ENCODE results near the gene MTX1. TPM values are rescaled to one million over a fixed set of nuclear protein-coding genes. Genes with fewer than 3 reads are reported as not detected.

Gene MTX1
- polyA plus RNA-seq, 1 of the 3 experiments (the other 2 are of a cell fraction): 79.1 TPM

DNA sequence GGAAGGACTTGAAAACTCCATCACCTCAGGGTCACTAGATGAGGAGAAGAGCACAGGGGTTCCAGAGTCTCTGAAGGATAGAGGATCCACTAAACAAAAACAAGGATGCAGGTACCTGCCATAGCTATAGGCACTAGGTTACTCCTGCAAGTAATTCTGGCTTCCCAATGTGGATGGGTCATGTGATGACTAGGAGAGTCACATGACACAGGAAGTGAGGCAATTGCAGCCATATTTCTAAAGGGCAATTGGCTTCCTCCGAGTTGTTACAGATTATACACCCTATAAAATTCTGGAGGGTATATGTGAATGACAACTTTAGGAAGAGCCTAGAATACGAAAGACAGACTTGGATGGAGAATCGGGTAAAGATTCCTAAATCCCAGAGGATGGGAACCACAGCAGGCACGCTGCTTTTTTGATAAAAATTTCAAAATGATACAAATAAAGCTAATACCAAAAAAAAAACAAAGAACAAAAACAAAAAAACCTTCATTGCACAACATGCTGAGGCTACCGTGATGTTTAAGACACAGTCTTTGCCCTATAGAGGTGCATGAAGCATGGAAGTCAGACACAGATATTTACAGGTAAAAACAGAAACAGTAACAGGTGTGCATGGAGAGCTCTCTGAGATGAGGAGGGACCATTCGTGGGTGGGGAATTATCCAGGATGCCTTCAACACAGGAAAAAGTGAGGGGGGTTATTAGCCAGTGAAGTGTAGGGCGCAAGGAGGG, 10.5 kb downstream of the MTX1 start (continued):
- TF ChIP-seq RCOR1 (IDR thresholded peaks at IDR 0.05; ENCODE audit: low read length) (0 out of 2 replicates have a peak, but pooled peaks have one; percentile 40), EZH2phosphoT487 (IDR thresholded peaks at IDR 0.05; ENCODE audit: borderline replicate concordance, low read depth) (no peak), JUND (IDR thresholded peaks at IDR 0.05) (no peak), NFIC (IDR thresholded peaks at IDR 0.05; ENCODE audit: borderline replicate concordance) (no peak), FOXJ3 (CRISPR knock-in tag; IDR thresholded peaks at IDR 0.05) (no peak), CHD2 (IDR thresholded peaks at IDR 0.05; ENCODE audit: low read length, partially characterized antibody) (no peak)
- TF ChIP-seq, protein P1, sequence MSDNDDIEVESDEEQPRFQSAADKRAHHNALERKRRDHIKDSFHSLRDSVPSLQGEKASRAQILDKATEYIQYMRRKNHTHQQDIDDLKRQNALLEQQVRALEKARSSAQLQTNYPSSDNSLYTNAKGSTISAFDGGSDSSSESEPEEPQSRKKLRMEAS (IDR thresholded peaks at IDR 0.05; ENCODE audit: low read depth): no peak
- TF ChIP-seq, protein P2, sequence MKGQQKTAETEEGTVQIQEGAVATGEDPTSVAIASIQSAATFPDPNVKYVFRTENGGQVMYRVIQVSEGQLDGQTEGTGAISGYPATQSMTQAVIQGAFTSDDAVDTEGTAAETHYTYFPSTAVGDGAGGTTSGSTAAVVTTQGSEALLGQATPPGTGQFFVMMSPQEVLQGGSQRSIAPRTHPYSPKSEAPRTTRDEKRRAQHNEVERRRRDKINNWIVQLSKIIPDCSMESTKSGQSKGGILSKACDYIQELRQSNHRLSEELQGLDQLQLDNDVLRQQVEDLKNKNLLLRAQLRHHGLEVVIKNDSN (IDR thresholded peaks at IDR 0.05; ENCODE audit: borderline replicate concordance, low read depth): peak; percentile 99
- TF ChIP-seq, protein P3, sequence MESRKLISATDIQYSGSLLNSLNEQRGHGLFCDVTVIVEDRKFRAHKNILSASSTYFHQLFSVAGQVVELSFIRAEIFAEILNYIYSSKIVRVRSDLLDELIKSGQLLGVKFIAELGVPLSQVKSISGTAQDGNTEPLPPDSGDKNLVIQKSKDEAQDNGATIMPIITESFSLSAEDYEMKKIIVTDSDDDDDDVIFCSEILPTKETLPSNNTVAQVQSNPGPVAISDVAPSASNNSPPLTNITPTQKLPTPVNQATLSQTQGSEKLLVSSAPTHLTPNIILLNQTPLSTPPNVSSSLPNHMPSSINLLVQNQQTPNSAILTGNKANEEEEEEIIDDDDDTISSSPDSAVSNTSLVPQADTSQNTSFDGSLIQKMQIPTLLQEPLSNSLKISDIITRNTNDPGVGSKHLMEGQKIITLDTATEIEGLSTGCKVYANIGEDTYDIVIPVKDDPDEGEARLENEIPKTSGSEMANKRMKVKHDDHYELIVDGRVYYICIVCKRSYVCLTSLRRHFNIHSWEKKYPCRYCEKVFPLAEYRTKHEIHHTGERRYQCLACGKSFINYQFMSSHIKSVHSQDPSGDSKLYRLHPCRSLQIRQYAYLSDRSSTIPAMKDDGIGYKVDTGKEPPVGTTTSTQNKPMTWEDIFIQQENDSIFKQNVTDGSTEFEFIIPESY (IDR thresholded peaks at IDR 0.05; ENCODE audit: borderline replicate concordance, low read depth): no peak

DNA sequence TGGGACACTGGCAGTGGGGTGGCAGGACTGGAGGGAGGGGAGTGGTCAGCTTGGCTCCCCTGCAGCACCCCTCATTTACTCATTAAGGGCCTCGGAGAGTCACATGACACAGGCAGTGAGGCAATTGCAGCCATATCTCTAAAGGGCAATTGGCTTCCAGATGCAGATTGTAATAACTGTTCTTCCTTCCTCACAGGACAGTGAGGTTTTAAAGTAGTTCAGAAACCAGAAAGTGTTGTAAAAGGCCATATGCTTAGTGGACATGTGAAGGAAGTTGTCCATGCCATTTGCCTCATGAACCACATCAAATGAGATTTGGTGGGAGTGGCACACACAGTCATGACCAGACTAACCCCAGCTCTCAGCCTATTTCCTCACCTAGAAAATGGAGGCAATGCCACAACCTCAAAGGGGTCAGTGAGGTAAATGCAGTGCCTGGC, 11.1 kb downstream of the MTX1 start:
- peaks cover 16% of the 10 kb centered on the region for H3F3A ChIP-seq (replicated peaks; ENCODE audit: insufficient read depth)
- H3K4me2 ChIP-seq: no peak overlapping the region; the same call in 1 of the 2 replicates
- H3K4me3 ChIP-seq (ENCODE audit: low read depth in 2 of 2, low read length in 1 of 2): no peak overlapping the region; a peak in 1 of 4 replicates
- CTCF ChIA-PET: interaction anchor here (0.6 to 2.7 kb wide), 5 partner anchors 10 to 130 kb away, joined by 3 to 9 read pairs (median 6); partner anchors contain the start of gene THBS3
- H3K79me2 ChIP-seq (ENCODE audit: insufficient read depth): peaks cover 9% of the 10 kb centered on the region; the same call in 1 of the 2 replicates
- no peak overlapping the region; the same call in 1 of the 2 replicates for H3K9ac ChIP-seq
- no peaks in the 10 kb centered on the region for H3K9me3 ChIP-seq
- H3K4me1 ChIP-seq (ENCODE audit: control insufficient read depth in 1 of 2, insufficient read depth in 2 of 2, low read depth in 1 of 2, low read length in 1 of 2): peaks cover 0 to 14% of the 10 kb centered on the region in 2 experiments; a peak in 2 of 4 replicates
- peak; percentile 67 for DNase-seq
- H2AFZ ChIP-seq (ENCODE audit: low read depth): peak overlapping the region; percentile 76; the same call in 1 of the 2 replicates
- WGBS (ENCODE audit: low lambda C conversion rate): 11% methylated on average over 1 of the region's 1 CpG
- peaks cover 0 to 7% of the 10 kb centered on the region in 2 experiments for H3K36me3 ChIP-seq (replicated peaks in 1 of 2; ENCODE audit: control insufficient read depth in 1 of 2, insufficient read depth in 2 of 2, low read length in 1 of 2)
- no peaks in the 10 kb centered on the region for H3K9me2 ChIP-seq
- peak overlapping the region in 1 of 2 experiments; percentile 71; a peak in 1 of 4 replicates for H3K27ac ChIP-seq (ENCODE audit: low read depth in 2 of 2, low read length in 1 of 2)
- POLR2A ChIA-PET: interaction anchor here (0.6 to 2.6 kb wide), 4 partner anchors 10 to 436 kb away, joined by 3 to 11 read pairs (median 4); partner anchors contain the start of genes MTX1 and THBS3
- no peaks in the 10 kb centered on the region for H3K27me3 ChIP-seq (ENCODE audit: insufficient read depth)
- H4K20me1 ChIP-seq (ENCODE audit: insufficient read depth): no peaks in the 10 kb centered on the region
- TF ChIP-seq, protein P4, sequence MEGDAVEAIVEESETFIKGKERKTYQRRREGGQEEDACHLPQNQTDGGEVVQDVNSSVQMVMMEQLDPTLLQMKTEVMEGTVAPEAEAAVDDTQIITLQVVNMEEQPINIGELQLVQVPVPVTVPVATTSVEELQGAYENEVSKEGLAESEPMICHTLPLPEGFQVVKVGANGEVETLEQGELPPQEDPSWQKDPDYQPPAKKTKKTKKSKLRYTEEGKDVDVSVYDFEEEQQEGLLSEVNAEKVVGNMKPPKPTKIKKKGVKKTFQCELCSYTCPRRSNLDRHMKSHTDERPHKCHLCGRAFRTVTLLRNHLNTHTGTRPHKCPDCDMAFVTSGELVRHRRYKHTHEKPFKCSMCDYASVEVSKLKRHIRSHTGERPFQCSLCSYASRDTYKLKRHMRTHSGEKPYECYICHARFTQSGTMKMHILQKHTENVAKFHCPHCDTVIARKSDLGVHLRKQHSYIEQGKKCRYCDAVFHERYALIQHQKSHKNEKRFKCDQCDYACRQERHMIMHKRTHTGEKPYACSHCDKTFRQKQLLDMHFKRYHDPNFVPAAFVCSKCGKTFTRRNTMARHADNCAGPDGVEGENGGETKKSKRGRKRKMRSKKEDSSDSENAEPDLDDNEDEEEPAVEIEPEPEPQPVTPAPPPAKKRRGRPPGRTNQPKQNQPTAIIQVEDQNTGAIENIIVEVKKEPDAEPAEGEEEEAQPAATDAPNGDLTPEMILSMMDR (IDR thresholded peaks at IDR 0.05): no peak
- TF ChIP-seq GABPA (IDR thresholded peaks at IDR 0.05; ENCODE audit: low read depth) (no peak), ELF1 (IDR thresholded peaks at IDR 0.05) (0 out of 2 replicates have a peak, but pooled peaks have one; percentile 16), FOXM1 (IDR thresholded peaks at IDR 0.05; ENCODE audit: low read depth) (no peak), POLR2AphosphoS5 (IDR thresholded peaks at IDR 0.05; ENCODE audit: low read depth, low read length) (no peak), YY1 (IDR thresholded peaks at IDR 0.05; ENCODE audit: low read depth) (peak; percentile 93), RAD21 (IDR thresholded peaks at IDR 0.05; ENCODE audit: low read length) (no peak), TCF12 (IDR thresholded peaks at IDR 0.05) (no peak)
- TF ChIP-seq, protein P5, sequence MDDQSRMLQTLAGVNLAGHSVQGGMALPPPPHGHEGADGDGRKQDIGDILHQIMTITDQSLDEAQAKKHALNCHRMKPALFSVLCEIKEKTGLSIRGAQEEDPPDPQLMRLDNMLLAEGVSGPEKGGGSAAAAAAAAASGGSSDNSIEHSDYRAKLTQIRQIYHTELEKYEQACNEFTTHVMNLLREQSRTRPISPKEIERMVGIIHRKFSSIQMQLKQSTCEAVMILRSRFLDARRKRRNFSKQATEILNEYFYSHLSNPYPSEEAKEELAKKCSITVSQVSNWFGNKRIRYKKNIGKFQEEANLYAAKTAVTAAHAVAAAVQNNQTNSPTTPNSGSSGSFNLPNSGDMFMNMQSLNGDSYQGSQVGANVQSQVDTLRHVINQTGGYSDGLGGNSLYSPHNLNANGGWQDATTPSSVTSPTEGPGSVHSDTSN (IDR thresholded peaks at IDR 0.05): no peak
- TF ChIP-seq, protein P1 (IDR thresholded peaks at IDR 0.05; ENCODE audit: low read depth): no peak
- TF ChIP-seq, protein P3 (IDR thresholded peaks at IDR 0.05; ENCODE audit: borderline replicate concordance, low read depth): no peak

Measured in SK-N-SH (cell line).